MM.1S (cell line): ENCODE measurements around the gene RUBCN.

Experiments used
- CTCF ChIP-seq: fragments of 300-600 bp; sonication (generic); IDR thresholded peaks from 2 replicates; pipeline ENCODE4 v1.5.1; 2016; ENCODE audit warnings: antibody characterized with exemption, low read length, mixed read lengths
- EZH2 ChIP-seq: fragments of 300-600 bp; sonication (generic); optimal IDR thresholded peaks from 2 replicates; pipeline ENCODE3; 2017; ENCODE audit warnings: low read depth, mild to moderate bottlenecking, antibody characterized with exemption, low read length, mixed read lengths

DNA sequence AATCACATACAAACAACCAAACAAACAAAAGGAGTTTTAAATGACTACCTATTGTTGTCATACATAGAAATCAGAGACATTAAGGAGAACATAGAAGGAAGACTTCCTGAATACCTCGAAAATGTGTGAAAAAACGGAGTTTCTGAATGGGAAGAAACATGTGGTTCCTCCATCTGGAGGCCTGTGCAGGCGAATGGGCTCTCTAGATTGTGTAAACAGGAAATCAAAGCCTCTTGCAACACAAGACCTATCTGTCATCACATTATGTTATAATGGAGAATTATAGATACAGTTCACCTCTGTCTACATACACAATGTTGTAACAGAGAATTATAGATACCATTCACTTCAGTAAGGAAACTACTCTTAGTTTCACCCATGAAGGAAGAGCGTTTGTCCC lies 44.1 kb downstream of the RUBCN start:
- no peak for TF ChIP-seq CTCF
- TF ChIP-seq EZH2: no peak
